ENCODE results near the gene FGGY.
"Not testable (repeated sequence)": the region's sequence is repeated elsewhere in the genome, so short reads cannot be mapped to it uniquely, and the experiment has no call there.

Gene FGGY

DNA sequence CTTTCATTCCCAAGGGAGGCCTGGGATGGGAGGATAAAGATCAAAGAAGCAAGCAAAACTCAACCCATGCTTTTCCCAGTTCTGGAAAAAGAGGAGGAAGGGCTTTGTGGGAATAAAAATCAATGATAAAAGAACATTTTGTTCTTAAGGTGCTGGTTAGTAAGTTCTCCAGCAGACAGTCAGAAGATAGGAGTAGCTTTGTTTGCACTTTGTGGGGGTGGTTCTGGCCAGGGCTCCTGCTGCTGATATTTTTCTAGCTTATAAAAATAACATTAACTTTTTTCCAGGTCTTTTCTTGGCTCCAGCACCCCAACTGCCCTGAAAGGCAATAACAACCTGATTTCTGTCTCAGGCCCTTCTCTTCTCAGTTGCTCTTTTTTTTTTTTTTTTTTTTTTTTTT, 220.0 kb downstream of the FGGY start:
- DNase-seq, result no peak

DNA sequence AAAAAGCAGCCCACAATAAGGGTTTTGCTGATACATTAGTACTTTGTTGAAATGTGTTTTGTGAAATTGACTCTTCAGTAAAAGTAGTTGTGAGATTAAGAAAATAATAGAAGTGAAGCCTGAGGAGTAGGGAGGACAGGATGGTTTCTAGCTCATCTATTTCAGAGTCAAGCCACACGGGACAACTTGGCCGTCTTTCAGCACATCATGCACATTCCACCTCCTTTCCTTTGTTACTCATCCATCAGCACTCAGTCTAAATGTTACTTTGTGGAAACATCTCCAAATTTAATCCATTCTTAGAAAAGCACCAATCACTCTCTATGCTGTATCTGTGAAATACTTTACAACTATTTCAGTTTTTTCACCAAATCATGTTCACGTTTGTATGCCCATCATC, 223.3 kb downstream of the FGGY start:
- DNase-seq, result no peak

DNA sequence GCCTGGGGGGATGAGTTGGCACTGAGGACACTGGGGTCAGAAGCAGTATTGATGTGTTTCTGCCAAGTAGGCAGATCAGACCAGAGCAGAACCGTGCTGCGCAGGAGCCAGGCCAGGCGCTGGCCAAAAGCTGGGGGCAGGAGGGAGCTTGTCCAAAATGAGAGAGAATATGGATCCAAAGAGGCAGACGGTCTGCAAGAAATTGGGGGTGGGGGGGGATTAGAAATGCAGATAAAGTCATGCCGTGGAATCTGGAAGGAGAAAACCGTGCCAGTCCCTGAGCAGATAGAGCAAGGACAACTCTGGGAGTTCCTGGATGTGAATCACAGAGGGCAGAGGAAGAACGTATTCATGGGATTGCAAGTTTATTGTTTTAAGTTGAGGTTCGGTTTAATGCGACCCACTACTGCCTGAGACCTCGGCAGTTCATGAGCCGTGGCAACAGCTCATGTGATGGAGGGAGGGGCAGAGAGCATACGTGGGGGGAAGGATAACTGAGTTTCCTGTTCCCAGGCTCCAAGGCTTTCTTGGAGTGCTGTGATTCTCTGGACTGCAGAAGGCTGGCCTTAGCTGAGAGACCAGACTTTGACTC, 224.0 kb downstream of the FGGY start:
- DNase-seq, result no peak

DNA sequence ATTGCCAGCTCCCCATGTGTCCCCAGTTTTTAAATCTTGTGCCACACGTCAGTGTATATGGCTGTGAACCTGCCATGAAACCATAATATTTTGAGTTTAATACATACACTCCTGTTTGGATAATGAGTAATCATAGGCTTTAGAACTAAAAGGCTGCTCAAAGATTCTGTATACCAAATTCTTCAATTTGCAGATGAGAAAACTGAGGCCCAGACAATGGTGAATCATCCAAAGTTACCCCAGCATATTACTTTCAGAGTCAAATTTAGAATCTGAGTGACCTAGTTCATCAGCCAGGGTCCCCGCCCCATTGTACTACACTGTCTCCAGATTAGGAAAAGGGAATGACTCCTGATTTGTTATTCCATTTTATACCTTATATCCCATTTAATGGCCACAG, 224.6 kb downstream of the FGGY start:
- DNase-seq, result no peak

DNA sequence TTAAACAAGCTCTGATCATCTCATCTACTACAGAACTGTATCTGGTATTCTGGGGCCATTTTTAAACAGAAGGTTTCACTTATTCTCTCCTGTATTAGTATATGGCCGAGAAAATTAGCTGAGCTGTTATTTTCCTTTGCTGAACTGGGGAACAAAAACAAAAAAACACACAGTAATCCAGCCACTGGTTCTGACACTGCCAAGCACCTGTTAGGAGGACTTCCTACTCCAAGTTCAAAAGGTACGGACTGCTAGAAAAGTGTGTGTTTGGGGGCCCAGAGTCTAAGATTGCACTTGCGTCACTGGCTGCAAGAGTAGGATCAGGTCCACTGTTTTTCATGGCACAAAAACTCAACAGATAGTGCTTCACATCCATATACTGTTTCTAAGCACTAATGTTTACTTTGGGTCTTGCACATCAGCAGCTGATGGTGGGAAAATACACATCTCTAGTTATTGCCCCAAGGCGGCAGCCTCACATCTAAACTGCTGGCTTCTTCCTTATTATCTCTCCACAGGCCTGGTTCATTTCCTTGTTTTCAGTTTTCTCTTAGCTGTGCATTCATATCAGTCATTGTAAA, 226.1 kb downstream of the FGGY start:
- DNase-seq, result no peak

DNA sequence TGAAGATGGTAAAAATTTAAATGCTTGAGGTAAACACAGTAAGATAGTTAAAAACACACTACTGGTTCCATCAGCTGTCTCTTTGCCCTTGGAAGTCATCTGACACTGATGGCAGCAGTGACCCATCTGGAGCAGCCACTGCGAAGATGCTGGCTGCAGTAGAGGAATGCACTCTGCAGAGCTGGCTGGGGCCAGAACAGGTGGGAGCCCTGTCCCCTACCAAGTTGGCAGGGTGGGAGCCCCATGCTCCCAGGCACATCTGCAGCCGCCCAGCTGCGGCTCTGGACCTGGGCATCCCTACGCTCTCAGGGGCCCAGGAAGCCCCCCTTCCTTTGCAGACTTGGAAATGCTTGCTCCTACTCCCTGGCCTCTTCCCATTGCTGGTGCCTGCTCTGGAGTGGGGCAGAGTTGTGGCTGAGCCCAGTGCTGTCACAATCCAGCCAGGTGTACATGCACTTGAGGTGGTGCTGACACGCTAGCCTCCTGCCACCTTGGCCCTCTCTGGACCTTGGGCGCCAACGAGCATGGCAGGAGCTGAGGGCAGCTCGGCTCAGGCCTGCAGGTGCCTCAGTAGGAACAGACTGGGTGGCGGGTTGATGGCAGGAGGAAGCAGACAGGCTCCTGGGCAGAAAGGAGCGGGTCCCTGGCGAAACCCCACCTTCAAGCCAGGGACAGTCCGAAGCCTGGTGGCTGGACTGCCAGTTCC, 227.0 kb downstream of the FGGY start:
- no peak for DNase-seq

DNA sequence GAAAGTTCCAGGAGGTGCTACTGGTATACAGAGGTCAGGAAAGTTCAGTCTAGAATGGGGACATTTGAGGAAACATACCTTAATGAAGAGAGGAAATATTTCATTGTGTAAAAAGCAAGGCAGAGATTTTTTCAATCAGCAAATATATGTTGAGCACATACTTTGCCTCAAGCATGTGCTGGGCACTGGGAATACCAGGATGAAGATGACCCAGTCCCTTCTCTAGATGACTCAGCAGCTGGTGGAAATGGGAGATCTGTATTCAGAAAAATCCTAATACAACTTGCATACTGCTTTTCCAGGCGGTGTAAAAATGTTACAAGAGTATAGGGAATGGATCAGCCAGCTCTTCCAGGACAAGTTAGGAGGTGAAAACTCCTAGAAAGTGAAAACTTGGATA, 229.3 kb downstream of the FGGY start:
- no peak for DNase-seq

DNA sequence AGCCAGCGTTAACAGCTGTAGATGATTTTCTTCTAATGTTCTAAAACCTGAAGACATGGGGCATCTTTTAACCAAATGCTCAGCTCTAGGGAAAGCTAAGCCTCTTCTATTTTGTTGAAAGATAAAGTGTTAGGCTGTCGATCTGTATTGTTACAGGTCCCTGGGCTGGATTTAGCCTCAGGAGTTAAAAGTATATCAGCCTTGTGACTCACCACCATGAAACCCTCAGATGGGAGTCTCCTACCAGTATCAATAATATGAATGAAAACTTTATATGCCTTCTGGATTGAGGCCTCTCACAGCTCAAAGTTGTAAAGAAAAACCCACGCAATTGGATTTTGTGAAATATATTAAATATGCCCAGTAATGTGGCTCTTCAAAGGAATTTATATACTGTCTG, 231.6 kb downstream of the FGGY start:
- no peak for DNase-seq

DNA sequence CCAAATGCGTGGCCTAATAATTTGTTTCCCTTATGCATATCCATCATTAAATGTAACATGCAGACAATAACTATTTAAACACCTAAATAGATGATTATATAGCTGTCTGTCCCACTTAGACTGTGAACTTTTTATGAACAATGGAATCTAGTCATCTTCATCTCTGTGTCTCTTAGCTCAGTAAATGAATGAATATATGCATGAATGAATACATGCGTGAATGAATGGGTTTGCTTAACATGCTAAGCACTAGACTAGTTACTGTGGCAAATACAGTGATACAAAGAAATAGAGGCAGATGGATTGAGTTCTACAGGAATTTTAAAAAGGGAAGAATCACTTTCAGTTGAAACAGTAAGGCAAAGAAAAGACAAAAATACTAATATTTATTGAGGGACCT, 232.0 kb downstream of the FGGY start:
- DNase-seq, result no peak

DNA sequence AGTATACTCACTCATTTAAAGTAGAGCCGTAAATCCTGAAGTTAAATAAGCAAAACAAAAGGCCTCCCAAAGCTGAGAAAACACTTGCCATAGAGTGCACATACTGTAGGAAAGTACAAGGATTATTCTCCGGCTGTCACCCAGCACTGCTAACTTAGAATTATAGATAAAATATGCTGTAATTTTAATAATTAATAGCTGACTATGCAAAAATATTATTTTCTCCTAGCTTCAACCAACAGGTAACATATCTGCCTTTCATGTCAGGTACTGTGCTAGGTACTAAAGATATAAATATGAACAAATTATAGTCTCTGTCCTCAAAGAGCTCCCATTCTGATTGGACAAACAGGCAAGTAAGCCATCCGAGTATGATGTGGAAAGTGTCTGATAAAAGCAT, 233.2 kb downstream of the FGGY start:
- no peak for DNase-seq

DNA sequence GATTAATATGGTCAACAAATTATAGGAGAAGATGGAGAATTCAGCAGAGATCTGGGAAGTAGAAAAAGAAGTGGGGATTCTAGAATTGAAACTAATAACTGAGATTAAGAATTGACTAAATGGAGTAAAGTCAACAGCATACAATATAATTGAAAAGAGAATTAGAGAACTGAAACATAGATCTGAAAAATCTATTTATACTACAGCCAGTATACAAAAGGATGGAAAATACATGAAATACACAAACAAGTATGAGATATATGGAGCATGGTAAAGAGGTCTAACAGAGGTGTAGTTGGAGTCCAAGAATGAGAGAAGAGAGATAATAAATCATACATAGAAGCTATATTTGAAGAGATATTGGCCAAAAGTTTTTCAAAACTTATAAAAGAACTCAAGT, 235.2 kb downstream of the FGGY start:
- DNase-seq, result no peak

DNA sequence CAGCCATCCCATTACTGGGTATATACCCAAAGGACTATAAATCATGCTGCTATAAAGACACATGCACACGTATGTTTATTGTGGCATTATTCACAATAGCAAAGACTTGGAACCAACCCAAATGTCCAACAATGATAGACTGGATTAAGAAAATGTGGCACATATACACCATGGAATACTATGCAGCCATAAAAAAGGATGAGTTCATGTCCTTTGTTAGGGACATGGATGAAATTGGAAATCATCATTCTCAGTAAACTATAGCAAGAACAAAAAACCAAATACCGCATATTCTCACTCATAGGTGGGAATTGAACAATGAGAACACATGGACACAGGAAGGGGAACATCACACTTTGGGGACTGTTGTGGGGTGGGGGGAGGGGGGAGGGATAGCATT, 241.6 kb downstream of the FGGY start:
- not testable (repeated sequence) for DNase-seq

DNA sequence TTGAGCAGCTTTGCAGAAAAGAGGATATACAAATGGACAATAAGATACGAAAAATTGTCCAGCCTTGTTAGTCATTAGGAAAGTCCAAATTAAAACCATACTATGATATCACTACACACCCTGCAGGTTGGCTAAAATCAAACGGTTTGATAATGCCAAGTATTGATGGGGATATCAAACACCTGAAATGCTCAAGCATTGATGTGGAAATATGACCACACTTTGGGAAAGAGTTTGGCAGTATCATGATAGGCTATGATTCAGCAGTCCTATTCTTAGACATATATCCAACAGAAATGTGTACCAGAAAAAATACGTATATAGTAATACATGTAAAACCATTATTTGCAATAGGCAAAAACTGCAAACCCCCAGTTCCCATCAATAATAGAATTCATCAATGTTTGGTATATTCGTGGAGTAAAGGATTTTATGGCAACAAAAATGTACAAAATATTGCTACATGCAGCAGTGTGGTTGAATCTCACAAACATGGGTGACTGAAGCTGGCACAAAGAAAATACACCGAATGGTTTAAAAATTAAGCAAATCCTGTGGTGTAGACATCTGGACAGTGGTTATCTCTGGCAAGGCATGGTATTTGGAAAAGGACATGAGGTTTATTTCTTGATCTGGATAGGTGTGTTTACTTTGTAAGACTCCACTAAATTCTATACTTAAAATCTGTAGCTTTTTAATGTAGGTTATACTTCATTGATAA, 243.2 kb downstream of the FGGY start:
- no peak for DNase-seq

DNA sequence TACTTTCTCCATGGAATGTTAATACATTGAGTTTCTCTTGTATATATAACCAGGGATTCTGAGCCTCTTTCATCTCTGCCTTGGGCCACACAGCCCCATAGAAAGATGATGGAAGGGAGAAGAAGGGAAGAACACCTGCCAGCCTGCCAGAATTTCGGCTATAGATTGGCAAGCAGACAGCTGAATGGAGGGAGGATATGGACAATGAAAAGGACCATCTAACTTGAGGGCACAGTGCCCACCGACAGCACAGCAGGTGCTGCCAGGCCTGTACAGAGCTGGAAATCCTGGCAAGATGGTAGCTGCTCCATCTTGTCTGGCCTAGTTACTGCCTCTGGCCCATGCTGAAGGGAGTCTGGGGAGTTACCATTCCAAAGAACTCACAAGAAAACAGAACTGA, 244.3 kb downstream of the FGGY start:
- DNase-seq, result no peak

DNA sequence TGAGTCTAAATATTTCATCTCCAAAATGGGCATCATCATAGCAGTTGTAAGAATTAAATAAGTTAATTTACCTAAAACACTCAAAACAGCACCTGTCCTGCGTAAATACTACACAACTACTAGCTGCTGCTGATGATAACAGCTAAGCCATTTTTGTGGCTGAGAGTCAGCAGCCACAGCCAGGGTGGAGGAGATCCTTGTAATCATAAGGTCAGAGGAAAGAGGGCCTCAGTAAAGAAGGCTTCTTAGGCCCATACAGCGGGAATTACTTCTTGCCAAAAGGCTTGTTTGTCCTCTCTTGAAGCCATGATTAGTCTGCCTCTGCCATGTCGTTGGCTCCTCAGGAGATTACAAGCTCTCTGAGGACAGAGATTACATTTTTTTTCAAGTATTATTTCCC, 245.0 kb downstream of the FGGY start:
- DNase-seq, result no peak

DNA sequence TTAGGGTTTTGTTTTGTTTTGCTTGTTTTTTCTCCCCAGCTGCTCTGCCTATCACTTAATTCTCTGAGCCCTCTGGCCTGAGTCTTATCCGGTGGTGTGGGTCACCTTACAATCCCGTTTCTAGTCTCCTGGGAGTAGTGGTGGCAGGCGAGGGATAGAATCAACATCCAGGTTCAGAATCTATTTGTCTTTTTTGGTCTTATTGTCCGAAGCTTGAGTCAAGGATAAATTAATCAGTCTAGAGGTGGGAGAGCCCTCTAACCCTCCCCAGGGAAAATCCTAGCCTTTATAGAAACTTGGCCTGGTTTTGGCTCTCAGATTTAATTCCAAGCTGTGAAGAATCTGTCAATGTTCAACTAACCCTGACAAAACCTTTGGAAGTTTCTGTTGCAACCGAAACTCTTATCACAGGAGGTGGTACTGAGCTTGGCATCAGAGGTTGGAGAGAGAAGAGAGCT, 246.3 kb downstream of the FGGY start:
- DNase-seq, result no peak

DNA sequence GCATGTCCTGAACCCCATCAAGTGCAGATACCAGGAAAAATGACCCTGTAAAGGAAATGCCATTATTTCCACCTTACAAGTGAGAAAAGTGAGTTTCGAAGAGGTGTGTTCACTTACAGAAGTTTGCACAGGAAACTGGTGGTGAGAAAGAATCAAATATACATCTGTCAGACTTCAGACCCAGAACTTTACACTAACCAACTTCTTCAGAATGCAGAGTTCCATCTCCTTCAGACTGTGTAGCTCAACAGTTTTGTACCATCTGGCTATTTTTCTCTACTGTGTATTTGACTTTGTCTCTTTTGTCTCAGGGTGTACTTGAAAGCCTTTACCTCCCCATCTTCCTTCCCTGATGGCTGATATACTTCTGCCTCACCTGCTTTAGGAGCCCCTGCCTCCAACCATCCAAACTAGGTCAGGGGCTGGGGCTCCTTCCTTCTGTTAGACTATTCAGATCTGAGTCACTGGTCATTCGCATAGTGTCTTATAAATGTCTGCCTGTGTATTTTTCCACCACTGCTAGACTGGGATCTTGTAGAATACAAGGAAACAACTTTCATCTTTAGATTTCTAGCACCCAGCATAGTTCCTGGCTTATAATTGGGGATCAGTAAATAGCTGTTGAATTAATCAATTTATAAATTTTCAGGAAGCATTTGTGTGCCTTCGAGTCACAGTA, 247.9 kb downstream of the FGGY start:
- no peak for DNase-seq

DNA sequence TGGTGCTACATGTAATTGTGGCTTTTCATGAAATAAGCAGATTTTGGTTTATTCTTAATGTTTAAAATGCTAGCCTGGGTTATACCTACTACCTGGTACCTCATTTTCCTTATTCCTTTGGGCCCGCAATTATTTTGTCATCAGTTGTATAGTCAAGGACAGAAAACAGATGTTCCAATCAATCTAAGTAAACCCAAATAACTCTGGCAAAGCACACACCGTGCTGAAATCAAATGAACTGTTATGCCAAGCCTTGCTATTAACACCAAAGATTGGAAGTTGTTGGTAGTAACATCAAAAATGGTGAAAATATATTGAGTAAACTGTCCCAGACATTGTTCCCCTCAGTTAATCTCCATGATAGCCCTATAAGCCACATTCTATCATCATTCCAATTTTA, 248.9 kb downstream of the FGGY start:
- no peak for DNase-seq

DNA sequence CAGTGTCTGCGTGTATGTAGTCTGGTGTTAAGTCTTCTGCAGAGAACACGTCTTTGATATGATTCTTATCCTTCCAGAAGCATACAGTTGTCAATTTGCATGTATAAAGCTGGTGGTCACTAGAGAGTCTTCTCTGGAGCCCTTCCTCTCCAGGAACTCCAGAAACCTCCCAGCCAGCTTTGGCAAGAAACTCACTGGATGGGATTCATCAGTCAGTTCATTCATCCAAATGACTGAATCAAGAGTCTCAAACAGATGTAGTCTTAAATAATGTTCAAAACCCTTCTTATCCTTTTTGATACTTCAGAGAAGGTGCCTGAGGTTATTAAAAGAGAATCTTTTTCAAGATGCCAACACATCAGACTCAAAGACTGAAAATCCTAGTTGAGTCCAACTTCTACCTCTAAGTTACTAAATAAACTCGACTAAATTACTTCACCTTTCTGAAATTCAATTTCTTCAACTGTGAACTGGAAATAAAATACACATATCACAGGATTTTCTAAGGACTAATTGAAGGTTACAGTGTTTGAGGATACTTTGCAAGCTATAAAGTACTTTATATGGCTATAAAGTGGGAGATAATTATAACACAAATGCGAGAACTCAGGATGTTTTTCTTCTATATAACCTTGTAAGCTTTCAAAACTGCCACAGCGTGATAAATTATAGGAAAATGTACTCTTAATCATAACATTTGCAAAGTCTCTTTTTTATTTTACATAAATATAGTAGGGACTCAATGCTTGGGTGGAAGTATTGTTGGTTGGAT, 252.4 kb downstream of the FGGY start:
- no peak for DNase-seq

DNA sequence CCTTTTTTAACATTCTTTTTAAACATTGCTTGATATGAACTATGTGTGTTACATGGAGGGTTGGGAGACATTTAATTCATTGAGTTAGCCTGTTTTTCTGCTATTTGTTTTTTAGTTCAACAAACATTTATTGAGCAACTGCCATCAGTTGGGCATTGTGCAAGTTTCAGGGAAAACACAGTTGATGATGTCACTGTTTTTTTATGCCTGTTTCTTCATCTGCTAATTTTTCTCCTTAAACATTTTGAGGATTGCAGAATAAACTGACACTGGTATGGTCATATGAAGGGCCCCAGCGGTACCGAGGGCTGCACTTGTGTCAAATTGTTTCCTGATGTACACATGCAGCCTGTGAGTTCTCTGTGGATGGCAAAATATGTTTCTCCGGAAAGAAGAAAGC, 253.0 kb downstream of the FGGY start:
- DNase-seq, result no peak

DNA sequence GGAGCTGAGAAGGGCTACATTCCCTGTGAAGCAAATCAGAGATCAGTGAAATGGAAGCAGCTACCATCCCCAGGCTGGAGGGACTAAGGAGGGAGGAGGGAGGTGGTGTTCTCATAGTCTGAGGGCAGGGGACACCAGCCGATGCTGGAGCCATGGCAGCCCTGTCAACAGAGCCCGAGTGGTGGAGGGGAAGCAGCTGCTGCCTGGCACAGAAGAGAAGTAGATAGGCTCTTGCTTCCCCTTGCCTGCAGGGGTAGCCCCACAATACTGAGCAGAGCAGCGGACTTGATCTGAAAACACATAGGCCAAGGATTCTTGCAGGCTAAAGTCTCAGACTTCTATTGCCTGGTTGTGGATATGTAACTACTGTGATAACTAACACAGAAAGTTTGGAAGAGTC, 255.1 kb downstream of the FGGY start:
- DNase-seq, result no peak

DNA sequence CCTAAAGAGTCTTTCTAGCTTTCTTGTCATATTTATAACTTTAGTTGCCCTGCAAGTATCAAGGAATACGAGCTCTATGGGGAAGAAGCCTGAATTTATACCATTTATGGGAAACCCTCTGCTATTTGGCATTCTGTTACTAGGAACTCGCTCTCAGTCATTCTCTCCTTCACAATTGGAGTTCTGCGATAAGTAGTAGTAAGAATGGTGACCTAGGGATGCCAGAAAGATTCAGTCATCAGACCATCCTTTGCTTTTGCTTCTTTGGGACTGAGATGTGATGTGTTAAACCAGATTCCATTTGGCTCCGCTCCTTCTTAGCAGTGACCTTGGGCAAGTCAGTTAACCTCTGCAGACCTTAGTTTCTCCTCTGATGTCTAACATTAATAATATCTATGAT, 256.5 kb downstream of the FGGY start:
- DNase-seq, result no peak
